Type B pancreatic cell (in vitro differentiated cells): ENCODE data around the gene CCRL2. TPM values are rescaled to one million over a fixed set of nuclear protein-coding genes. Genes with fewer than 3 reads are reported as not detected.

Experiments
- DNase-seq: peaks from one replicate; pipeline ENCODE4 v3.0.0; 2021; ENCODE audit warnings: mixed read lengths; ENCODE audit not compliant: unreplicated experiment; ENCODE audit errors: extremely low spot score
- H3K27ac Mint-ChIP-seq: 2 replicates; pipeline ENCODE4 v1.8.0; 2021; ENCODE audit warnings: mild to moderate bottlenecking, mixed read lengths
- H3K27me3 Mint-ChIP-seq: 2 replicates; pipeline ENCODE4 v1.8.0; 2021; ENCODE audit warnings: mixed read lengths
- H3K36me3 Mint-ChIP-seq: 2 replicates; pipeline ENCODE4 v1.8.0; 2021; ENCODE audit warnings: mixed read lengths
- H3K4me1 Mint-ChIP-seq: one replicate; pipeline ENCODE4 v1.8.0; 2021; ENCODE audit warnings: mixed read lengths; ENCODE audit not compliant: unreplicated experiment
- H3K4me3 Mint-ChIP-seq: 2 replicates; pipeline ENCODE4 v1.8.0; 2021; ENCODE audit warnings: mild to moderate bottlenecking, mixed read lengths
- H3K9me3 Mint-ChIP-seq: 2 replicates; pipeline ENCODE4 v1.8.0; 2021; ENCODE audit warnings: mixed read lengths
- CTCF ChIP-seq: fragments of 200-600 bp; sonication (generic); conservative IDR thresholded peaks from 2 replicates; pipeline ENCODE4 v1.5.0; 2021; ENCODE audit warnings: antibody characterized with exemption, mild to moderate bottlenecking
- total RNA-seq: library from RNA; stranded (reverse); gene quantifications from 2 replicates; pipeline ENCODE4 v1.2.1, GENCODE V29; 2021; ENCODE audit warnings: low replicate concordance

CCRL2 gene
- total RNA-seq, 1 donor from 2014 or later: 0.34 TPM

DNA sequence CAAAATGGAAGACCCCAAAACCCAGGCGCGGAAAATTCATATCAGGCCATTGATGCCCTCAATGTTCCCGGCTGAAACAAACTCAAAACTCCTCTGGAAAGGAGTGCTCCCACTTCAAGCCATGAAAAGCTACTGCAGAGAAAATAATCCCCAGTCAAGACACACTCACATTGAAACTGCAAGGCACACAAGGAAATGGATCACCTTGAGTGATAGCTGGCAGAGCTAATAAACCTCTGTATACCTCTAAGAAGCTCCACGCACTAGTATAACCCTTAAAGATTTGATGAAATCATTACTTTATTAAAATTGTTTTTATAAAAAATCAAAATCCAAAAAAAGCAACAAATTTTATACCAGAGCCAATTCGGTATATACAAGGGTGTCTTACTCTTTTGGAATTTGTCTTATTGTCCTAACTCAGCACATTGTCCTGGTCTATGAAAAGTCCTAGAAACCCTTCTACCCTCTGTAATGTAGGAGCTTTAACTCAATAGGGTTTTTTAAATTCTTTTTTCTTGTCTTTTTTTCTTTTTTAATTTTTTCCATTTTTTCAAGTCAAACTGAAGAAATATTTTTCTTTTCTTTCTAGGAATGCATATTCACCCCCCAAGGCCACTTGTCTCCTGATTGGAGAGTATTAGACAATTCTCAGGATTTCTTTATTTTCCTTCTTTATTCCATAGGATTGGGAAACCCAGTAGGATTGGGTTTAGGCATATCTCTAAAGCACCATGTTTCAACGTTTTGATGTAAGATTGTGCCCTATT is 8.7 kb upstream of the CCRL2 start:
- H3K4me3 Mint-ChIP-seq: no peak overlapping the region
- H3K4me1 Mint-ChIP-seq: no peaks in the 10 kb centered on the region
- H3K27me3 Mint-ChIP-seq: peaks cover 15% of the 10 kb centered on the region
- H3K36me3 Mint-ChIP-seq: no peaks in the 10 kb centered on the region
- DNase-seq: no peak
- no peak overlapping the region for H3K27ac Mint-ChIP-seq
- no peak for TF ChIP-seq CTCF
- H3K9me3 Mint-ChIP-seq: no peaks in the 10 kb centered on the region

DNA sequence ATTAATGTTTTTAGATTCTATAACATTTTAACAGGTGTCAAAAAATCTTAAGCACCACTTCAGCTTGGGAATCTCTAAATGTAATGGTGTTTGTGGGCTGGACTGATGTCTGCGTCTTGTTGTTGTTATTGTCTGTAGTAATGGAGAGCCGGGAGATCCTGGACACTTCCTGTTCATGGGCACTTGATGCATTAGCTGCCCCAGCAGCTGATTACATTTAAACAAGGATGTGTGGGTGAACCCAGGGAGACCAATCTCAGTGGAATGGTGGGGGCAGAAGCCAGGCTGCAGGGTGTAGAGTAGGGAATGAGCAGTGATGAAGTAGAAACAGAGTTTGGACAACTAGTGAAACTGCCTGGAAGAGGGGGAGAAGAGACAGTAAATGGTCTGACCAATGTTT is 8.0 kb upstream of the CCRL2 start:
- Mint-ChIP-seq H3K36me3 (no peaks in the 10 kb centered on the region), H3K4me1 (no peaks in the 10 kb centered on the region), H3K27ac (no peak overlapping the region), H3K27me3 (peaks cover 15% of the 10 kb centered on the region), H3K4me3 (no peak overlapping the region), H3K9me3 (no peaks in the 10 kb centered on the region)
- TF ChIP-seq CTCF: no peak
- DNase-seq: no peak

DNA sequence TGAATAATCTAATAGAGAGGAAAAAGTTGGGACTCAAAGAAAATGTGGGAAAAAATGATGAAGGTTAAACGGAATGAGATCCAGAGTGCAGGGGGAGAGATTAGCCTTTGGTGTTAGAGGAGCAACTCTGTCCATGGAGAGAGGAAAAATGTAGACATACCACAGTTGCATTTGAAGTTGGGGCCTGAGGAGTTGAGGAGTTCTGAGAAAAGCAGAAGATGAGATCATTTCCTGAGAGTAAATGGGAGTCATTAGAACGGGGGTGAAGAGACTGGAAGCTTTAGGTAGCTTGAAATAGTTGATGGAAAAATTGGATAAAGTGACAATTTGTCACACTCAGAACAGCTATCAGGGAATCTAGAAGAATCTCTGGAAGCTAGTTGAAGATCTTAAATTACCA is 7.5 kb upstream of the CCRL2 start:
- Mint-ChIP-seq H3K27ac (no peak overlapping the region), H3K9me3 (no peaks in the 10 kb centered on the region), H3K4me3 (no peak overlapping the region), H3K36me3 (no peaks in the 10 kb centered on the region), H3K27me3 (peaks cover 15% of the 10 kb centered on the region), H3K4me1 (no peaks in the 10 kb centered on the region)
- no peak for TF ChIP-seq CTCF
- DNase-seq: no peak

- Mint-ChIP-seq H3K4me1 (no peaks in the 10 kb centered on the region), H3K9me3 (no peaks in the 10 kb centered on the region), H3K4me3 (no peak overlapping the region), H3K27ac (no peak overlapping the region), H3K27me3 (peaks cover 10% of the 10 kb centered on the region), H3K36me3 (no peaks in the 10 kb centered on the region)
- no peak for DNase-seq
- no peak for TF ChIP-seq CTCF
These were observed 6.9 kb upstream of the CCRL2 start for GRCh38 chr3:46400000-46400734.

- Mint-ChIP-seq H3K27ac (no peak overlapping the region), H3K4me3 (no peak overlapping the region), H3K4me1 (peaks cover 6% of the 10 kb centered on the region), H3K36me3 (no peaks in the 10 kb centered on the region), H3K9me3 (no peaks in the 10 kb centered on the region), H3K27me3 (peaks cover 9% of the 10 kb centered on the region)
- no peak for TF ChIP-seq CTCF
- no peak for DNase-seq
These were observed 6.2 kb upstream of the CCRL2 start for GRCh38 chr3:46400846-46401245.
